CD4-positive, CD25-positive, alpha-beta regulatory T cell (primary cell): ENCODE measurements around the gene SYCP2L. TPM values are rescaled to one million over a fixed set of nuclear protein-coding genes. Genes with fewer than 3 reads are reported as not detected.

Experiments
- ATAC-seq, 2 donors: fragments of 150-1000 bp; cut with Tn5 transposase; one replicate each; pipeline ENCODE4 v1.10.0; 2021; ENCODE audit warnings: low read depth in 2 of 2, moderate number of reproducible peaks in 2 of 2, moderate library complexity in 1 of 2
- DNase-seq, 3 donors: peaks; one replicate each; pipeline versions ENCODE4 v3.0.0 to v3.0.0-alpha.2; 2012 to 2022; ENCODE audit warnings: mixed read lengths in 1 of 3
- H3K27ac ChIP-seq: one replicate; pipeline ENCODE4 v1.7.0; 2013; ENCODE audit warnings: mild to moderate bottlenecking, low read length; ENCODE audit not compliant: insufficient read depth, poor library complexity, severe bottlenecking
- H3K27me3 ChIP-seq: one replicate; pipeline ENCODE4 v1.7.0; 2013; ENCODE audit warnings: low read length; ENCODE audit not compliant: control insufficient read depth, insufficient read depth
- H3K36me3 ChIP-seq: one replicate; pipeline ENCODE4 v1.7.0; 2013; ENCODE audit warnings: mild to moderate bottlenecking, low read length, moderate library complexity; ENCODE audit not compliant: control insufficient read depth, insufficient read depth
- H3K4me1 ChIP-seq: 2 replicates; pipeline ENCODE4 v1.7.0; 2013; ENCODE audit warnings: mild to moderate bottlenecking, low read length; ENCODE audit not compliant: insufficient read depth, control insufficient read depth, poor library complexity, severe bottlenecking
- H3K4me3 ChIP-seq: one replicate; pipeline ENCODE4 v1.7.0; 2013; ENCODE audit warnings: low read depth, mild to moderate bottlenecking, low read length, moderate library complexity
- H3K9me3 ChIP-seq, 2 experiments: 1 replicate in 1 of 2; 2 replicates in 1 of 2; pipeline ENCODE4 v1.7.0; 2013; ENCODE audit warnings: low read length in 2 of 2, mild to moderate bottlenecking in 1 of 2, moderate library complexity in 1 of 2; ENCODE audit not compliant: control insufficient read depth in 2 of 2
- H3K27ac Mint-ChIP-seq, 3 donors: one replicate each; pipeline ENCODE4 v1.8.0; 2020 to 2022; ENCODE audit warnings: mild to moderate bottlenecking in 3 of 3, mixed read lengths in 3 of 3, moderate library complexity in 2 of 3
- H3K27me3 Mint-ChIP-seq: one replicate; pipeline ENCODE4 v1.8.0; 2022; ENCODE audit warnings: mild to moderate bottlenecking, mixed read lengths
- H3K36me3 Mint-ChIP-seq: one replicate; pipeline ENCODE4 v1.8.0; 2020; ENCODE audit warnings: mixed read lengths
- H3K4me1 Mint-ChIP-seq, 4 donors: one replicate each; pipeline ENCODE4 v1.8.0; 2020 to 2022; ENCODE audit warnings: mixed read lengths in 4 of 4, mild to moderate bottlenecking in 1 of 4
- H3K4me3 Mint-ChIP-seq, 4 donors: one replicate each; pipeline ENCODE4 v1.8.0; 2020 to 2022; ENCODE audit warnings: mild to moderate bottlenecking in 4 of 4, mixed read lengths in 4 of 4, moderate library complexity in 3 of 4
- H3K9me3 Mint-ChIP-seq, 7 donors: one replicate each; pipeline ENCODE4 v1.8.0; 2020 to 2022; ENCODE audit warnings: mixed read lengths in 7 of 7, mild to moderate bottlenecking in 3 of 7, moderate library complexity in 2 of 7
- polyA plus RNA-seq, 4 donors: library from polyadenylated mRNA; unstranded; fragments of 300-500 nt; fragmentation: Illumina TruSeq; gene quantifications; one replicate each; pipeline ENCODE4 v1.2.3, GENCODE V29; 2021
- total RNA-seq: library from RNA; stranded (reverse); gene quantifications from one replicate; pipeline ENCODE4 v1.2.3, GENCODE V29; 2022

SYCP2L gene
- total RNA-seq: not detected
- not detected for polyA plus RNA-seq

DNA sequence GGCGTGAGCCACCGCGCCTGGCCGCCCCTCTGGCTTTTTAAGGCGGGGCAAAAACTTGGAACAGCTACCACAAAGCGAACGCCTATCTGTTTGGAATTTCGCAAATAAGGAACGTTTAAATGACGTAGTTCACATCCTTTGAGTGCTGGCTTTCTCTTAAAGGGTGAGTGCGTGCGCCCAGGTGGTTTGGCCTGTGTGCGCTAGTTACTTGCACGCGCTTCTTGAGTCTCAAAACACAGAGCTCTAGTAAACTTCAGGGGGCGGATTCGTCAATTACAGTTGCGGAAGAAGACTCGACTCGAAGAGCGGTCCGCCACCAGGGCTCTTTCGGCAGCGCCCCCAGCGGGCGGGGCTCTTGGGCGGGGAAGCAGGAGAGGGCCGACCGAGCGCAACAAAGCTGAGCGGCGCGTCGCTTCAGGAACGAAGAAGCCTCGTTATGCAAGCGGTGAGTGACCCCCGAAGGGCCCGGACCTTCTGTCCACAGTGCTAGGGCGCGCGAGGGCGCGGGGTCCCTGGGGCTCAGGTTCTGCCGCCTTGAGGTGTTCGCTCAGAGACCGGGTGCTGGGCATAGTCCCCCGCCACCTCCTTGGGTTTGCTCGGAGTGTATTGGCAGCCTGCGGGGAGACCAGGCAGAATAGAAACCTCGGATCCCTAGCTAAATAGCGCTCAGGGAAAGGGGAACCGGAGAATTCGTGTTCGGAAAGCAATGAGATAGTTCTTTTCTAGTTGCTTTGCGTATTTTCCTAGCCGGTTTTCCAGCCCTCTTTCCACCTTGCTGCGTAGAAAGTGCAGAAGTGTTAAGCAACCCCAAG, at the start of gene SYCP2L:
TSS of gene SYCP2L (plus strand) at position 362 of the 812 bp plus-strand sequence. CDS start at position 437, 75 bp downstream.
- no peak within 1 kb of the TSS for H3K27ac ChIP-seq
- DNase-seq (peak in 2 of 3 donors; percentile 6 to 64), ATAC-seq (no peak)
- H3K9me3 ChIP-seq: peaks cover 0 to 4% of the 10 kb centered on the region in 2 experiments
- Mint-ChIP-seq H3K4me3 (peak within 1 kb of the TSS in 3 of 4 donors; percentile 2 to 56 (median 41)), H3K4me1 (peaks cover 0 to 25% (median 3%) of the 10 kb centered on the region in 4 donors), H3K27ac (no peak within 1 kb of the TSS), H3K27me3 (peaks cover 83% of the 10 kb centered on the region), H3K36me3 (no peaks in the 10 kb centered on the region), H3K9me3 (peaks cover 0 to 8% (median 2%) of the 10 kb centered on the region in 7 donors)
- no peak within 1 kb of the TSS for H3K4me3 ChIP-seq
- H3K36me3 ChIP-seq: no peaks in the 10 kb centered on the region
- H3K4me1 ChIP-seq: no peaks in the 10 kb centered on the region
- H3K27me3 ChIP-seq: peaks cover 16% of the 10 kb centered on the region

DNA sequence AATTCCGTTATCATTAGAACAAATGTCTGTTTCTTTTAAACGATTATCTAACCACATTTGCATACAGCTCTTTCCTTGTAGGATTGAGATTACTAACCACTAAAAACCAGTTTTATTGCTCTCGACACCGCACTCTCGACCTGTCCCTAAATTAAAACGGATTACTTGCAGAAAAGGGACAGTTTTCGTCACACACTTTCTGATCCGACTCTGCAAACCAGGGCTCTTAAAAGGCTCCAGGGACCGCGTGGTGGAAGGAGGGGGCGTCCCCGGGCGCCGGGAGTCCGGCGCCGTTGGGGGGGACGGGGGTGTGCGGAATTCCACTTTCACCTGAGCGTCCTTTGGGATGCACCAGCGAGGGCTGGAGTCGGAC, 49.2 kb upstream of the SYCP2L start:
- H3K27me3 ChIP-seq: peaks cover 25% of the 10 kb centered on the region
- Mint-ChIP-seq H3K4me1 (peaks cover 13 to 23% (median 19%) of the 10 kb centered on the region in 4 donors), H3K4me3 (peak overlapping the region; percentile 66 to 80 (median 72)), H3K27me3 (peaks cover 49% of the 10 kb centered on the region), H3K9me3 (peaks cover 0 to 4% (median 0%) of the 10 kb centered on the region in 7 donors), H3K27ac (peak overlapping the region in 2 of 3 donors; percentile 51 to 60), H3K36me3 (no peaks in the 10 kb centered on the region)
- H3K4me1 ChIP-seq: peaks cover 22% of the 10 kb centered on the region
- H3K36me3 ChIP-seq: no peaks in the 10 kb centered on the region
- no peaks in the 10 kb centered on the region for H3K9me3 ChIP-seq
- DNase-seq: peak in 2 of 3 donors; percentile 24 to 26
- peak overlapping the region; percentile 70 for H3K4me3 ChIP-seq
- H3K27ac ChIP-seq: no peak overlapping the region
- no peak for ATAC-seq

DNA sequence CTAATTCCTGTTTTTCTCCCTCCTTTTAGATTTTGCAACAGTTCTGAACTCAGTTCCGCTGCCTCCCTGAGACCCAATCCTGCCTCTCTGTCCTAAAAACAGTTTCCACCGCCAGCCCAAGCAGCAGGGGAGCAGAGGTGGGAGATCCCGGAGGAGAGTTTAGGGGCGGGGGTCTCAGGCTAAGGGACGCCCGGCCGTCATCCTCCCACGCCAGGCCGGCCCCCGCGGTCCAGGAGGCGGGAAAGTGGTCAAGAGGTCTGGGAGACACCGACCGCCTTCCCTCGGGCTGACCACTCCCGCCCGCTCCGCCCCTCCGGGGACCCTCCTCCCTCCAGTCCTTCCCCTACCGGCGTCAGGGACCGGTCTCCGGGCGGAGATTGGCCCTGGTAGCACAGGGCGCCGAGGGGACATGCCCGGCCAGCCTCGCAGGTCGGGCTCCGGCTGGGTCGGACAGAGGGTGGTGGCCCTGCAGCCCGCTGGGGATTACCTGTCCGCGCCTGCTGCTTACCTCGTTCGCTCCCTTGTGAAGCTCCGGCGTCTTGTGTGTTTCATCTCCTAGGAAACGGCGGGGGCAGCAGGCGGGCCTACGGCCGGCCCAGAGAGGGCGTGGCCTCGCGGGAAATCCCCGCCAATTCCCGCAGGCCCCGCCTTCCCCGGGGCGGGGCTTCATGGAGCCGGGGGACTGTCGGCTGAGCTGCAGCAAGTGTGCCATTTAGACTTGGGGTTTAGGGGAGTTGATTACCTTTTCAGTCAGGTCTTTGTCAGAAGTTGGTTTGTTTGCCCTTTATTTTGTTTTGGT, 48.7 kb upstream of the SYCP2L start, which contains the start of gene MAK:
TSS of gene MAK (minus strand) at position 545 of the 799 bp plus-strand sequence. CDS start 7,891 bp downstream, outside the sequence.
- peak within 1 kb of the TSS; percentile 30 for H3K27ac ChIP-seq
- peak within 1 kb of the TSS; percentile 87 for H3K4me3 ChIP-seq
- no peaks in the 10 kb centered on the region for H3K36me3 ChIP-seq
- Mint-ChIP-seq H3K36me3 (no peaks in the 10 kb centered on the region), H3K27ac (peak within 1 kb of the TSS in 2 of 3 donors; percentile 51 to 60), H3K9me3 (peaks cover 0 to 4% (median 0%) of the 10 kb centered on the region in 7 donors), H3K4me3 (peak within 1 kb of the TSS; percentile 66 to 87 (median 80)), H3K4me1 (peaks cover 13 to 23% (median 19%) of the 10 kb centered on the region in 4 donors), H3K27me3 (peaks cover 50% of the 10 kb centered on the region)
- peaks cover 25% of the 10 kb centered on the region for H3K27me3 ChIP-seq
- no peaks in the 10 kb centered on the region for H3K9me3 ChIP-seq
- peaks cover 22% of the 10 kb centered on the region for H3K4me1 ChIP-seq
- ATAC-seq (peak; percentile 94 to 95), DNase-seq (peak; percentile 82 to 91 (median 87))

DNA sequence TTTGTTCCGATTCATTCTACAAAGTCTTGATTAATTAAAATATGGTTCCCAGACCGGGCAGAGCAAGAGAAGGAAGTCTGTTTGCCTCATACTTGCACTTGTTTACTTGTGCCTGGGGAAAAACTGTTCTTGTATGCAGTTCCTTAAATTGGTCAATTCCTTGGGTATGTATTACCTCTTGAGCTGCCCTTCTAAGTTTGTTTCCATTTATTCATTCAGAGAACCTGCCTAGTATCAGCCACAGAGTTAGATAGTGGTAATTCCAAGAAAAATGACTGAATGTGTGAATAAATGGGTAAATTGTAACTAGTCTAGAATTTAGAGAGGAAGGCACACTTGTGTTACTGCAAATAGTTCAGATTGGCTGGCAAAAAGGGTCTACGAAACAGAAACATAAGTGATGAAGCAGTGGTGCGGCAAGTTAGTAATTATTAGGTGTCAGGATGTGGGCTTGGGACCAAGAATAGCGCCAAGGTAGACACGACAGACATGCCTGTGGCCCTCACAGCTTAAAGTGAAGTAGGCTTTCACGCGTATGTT, 48.0 kb upstream of the SYCP2L start:
- Mint-ChIP-seq H3K4me1 (peaks cover 13 to 23% (median 19%) of the 10 kb centered on the region in 4 donors), H3K36me3 (no peaks in the 10 kb centered on the region), H3K27me3 (peaks cover 56% of the 10 kb centered on the region), H3K4me3 (peak overlapping the region; percentile 66 to 87 (median 80)), H3K27ac (peak overlapping the region in 2 of 3 donors; percentile 38 to 53), H3K9me3 (peaks cover 0 to 4% (median 0%) of the 10 kb centered on the region in 7 donors)
- peaks cover 22% of the 10 kb centered on the region for H3K4me1 ChIP-seq
- DNase-seq (peak in 1 of 3 donors; percentile 75), ATAC-seq (peak; percentile 10 to 16)
- no peaks in the 10 kb centered on the region for H3K36me3 ChIP-seq
- H3K4me3 ChIP-seq: peak overlapping the region; percentile 87
- H3K9me3 ChIP-seq: no peaks in the 10 kb centered on the region
- peaks cover 25% of the 10 kb centered on the region for H3K27me3 ChIP-seq
- no peak overlapping the region for H3K27ac ChIP-seq

DNA sequence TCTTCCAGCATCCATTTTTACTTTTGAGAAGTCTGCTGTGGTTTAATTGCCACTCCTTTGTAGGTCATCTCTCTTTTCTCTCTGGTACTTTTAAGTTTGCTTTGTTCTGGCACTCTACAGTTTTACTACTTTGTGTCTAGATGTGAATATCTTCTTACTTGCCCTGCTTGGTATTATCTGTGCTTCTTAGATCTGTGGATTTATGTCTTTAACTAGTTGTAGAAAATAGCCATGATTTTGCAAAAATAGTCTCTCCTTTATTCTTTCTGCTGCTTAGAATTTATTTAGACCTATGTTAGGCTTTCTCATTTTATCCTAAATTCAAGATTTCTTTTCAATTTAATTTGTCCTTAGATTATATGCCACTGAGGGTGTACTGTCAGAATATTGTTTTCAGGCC, 43.3 kb upstream of the SYCP2L start:
- H3K36me3 ChIP-seq: no peaks in the 10 kb centered on the region
- peaks cover 27% of the 10 kb centered on the region for H3K27me3 Mint-ChIP-seq

DNA sequence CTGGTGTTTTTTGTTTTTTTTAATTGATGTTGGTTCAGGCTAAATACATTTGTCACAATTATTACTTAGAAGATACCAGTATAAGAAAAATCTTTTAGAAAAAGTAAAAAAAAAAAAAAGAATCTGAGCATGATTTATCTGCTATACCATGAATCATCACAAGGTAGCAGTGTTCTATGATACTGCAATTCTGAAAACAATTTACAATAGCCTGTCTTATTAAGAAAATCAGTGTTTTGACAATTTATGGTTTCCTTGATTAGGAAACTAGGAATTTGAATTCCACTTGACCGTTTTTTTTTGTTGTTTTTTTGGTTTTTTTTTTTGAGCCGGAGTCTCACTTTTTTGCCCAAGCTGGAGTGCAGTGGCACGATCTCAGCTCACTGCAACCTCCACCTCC, 39.2 kb upstream of the SYCP2L start:
- Mint-ChIP-seq H3K27me3 (peaks cover 12% of the 10 kb centered on the region), H3K36me3 (no peaks in the 10 kb centered on the region), H3K4me1 (no peaks in the 10 kb centered on the region), H3K4me3 (no peak overlapping the region), H3K27ac (no peak overlapping the region), H3K9me3 (peaks cover 0 to 3% (median 0%) of the 10 kb centered on the region in 7 donors)
- ATAC-seq (no peak), DNase-seq (peak in 1 of 3 donors; percentile 7)
- H3K27me3 ChIP-seq: peaks cover 4% of the 10 kb centered on the region
- H3K4me1 ChIP-seq: no peaks in the 10 kb centered on the region
- no peak overlapping the region for H3K27ac ChIP-seq
- H3K9me3 ChIP-seq: no peaks in the 10 kb centered on the region
- no peaks in the 10 kb centered on the region for H3K36me3 ChIP-seq
- no peak overlapping the region for H3K4me3 ChIP-seq

More for the DNA sequence above, 43.3 kb upstream of the SYCP2L start:
- peaks cover 4 to 8% (median 7%) of the 10 kb centered on the region in 4 donors for H3K4me1 Mint-ChIP-seq
- DNase-seq (no peak), ATAC-seq (no peak)
- peaks cover 0 to 3% (median 0%) of the 10 kb centered on the region in 7 donors for H3K9me3 Mint-ChIP-seq
- Histone ChIP-seq H3K4me1 (peaks cover 6% of the 10 kb centered on the region), H3K4me3 (no peak overlapping the region), H3K9me3 (no peaks in the 10 kb centered on the region), H3K27me3 (peaks cover 7% of the 10 kb centered on the region), H3K27ac (no peak overlapping the region)
- no peak overlapping the region for H3K4me3 Mint-ChIP-seq
- no peaks in the 10 kb centered on the region for H3K36me3 Mint-ChIP-seq
- no peak overlapping the region for H3K27ac Mint-ChIP-seq

DNA sequence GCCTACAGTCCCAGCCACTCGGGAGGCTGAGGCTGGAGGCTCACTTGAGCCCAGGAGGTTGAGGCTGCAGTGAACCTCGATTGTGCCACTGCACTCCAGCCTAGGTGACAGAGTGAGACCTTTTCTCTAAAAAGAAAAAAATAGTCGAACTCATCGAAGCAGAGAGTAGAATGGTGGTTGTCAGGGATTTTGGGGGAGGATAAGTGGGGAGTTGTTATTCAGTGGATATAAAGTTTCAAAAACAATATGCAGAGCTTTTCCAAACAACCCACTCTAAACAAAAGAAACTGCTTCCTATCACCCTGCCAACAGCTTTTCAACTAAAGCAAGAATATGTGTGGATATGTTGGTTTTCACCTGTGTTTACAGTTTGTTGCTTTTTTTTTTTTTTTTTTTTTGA, 37.0 kb upstream of the SYCP2L start:
- peaks cover 10% of the 10 kb centered on the region for H3K27me3 Mint-ChIP-seq
- H3K4me1 Mint-ChIP-seq: no peaks in the 10 kb centered on the region
- H3K9me3 Mint-ChIP-seq: peaks cover 0 to 16% (median 4%) of the 10 kb centered on the region in 7 donors
- no peaks in the 10 kb centered on the region for H3K36me3 ChIP-seq
- no peak overlapping the region for H3K4me3 ChIP-seq
- no peak overlapping the region for H3K27ac Mint-ChIP-seq
- peaks cover 4% of the 10 kb centered on the region for H3K27me3 ChIP-seq
- H3K36me3 Mint-ChIP-seq: no peaks in the 10 kb centered on the region
- H3K4me3 Mint-ChIP-seq: no peak overlapping the region
- no peak for ATAC-seq
- H3K27ac ChIP-seq: no peak overlapping the region
- no peak for DNase-seq
- H3K9me3 ChIP-seq: peaks cover 2 to 4% of the 10 kb centered on the region in 2 experiments
- H3K4me1 ChIP-seq: no peaks in the 10 kb centered on the region
